NCI-H1694 treated with DMSO at 0.1 percent for 48 hours (cell line): Measurements from ENCODE around the gene FAM111A.

ENCODE experiments used
- DNase-seq: peaks from one replicate; lab custom pipeline; 2025; lab: John Stamatoyannopoulos, UW

FAM111A gene

GRCh38 chr11:59200423-59200746 lies 57.7 kb downstream of the FAM111A start:
- no peak for DNase-seq

- DNase-seq: no peak
Measured at GRCh38 chr11:59201353-59201752, 58.7 kb downstream of the FAM111A start.
